ENCODE measurements around the gene PLAAT3.
"Not testable (repeated sequence)": the region's sequence is repeated elsewhere in the genome, so short reads cannot be mapped to it uniquely, and the experiment has no call there.

GRCh38 chr11:63542506-63542905 is 71.7 kb downstream of the PLAAT3 start:
- TF ChIP-seq CTCF (conservative IDR thresholded peaks at IDR 0.05; ENCODE audit: low read depth, low read length); EZH2 (IDR thresholded peaks at IDR 0.05; ENCODE audit: borderline replicate concordance, low read depth, low read length, poor library complexity, severe bottlenecking): not testable (repeated sequence)

All from A673 (cell line).